RPMI8226 (cell line): ENCODE data around the gene TJP1.
"Not testable (repeated sequence)": the region's sequence is repeated elsewhere in the genome, so short reads cannot be mapped to it uniquely, and the experiment has no call there.

ENCODE experiments used
- DNase-seq: peaks from one replicate; pipeline ENCODE4 v3.0.0-alpha.2; 2015

TJP1 gene

DNA sequence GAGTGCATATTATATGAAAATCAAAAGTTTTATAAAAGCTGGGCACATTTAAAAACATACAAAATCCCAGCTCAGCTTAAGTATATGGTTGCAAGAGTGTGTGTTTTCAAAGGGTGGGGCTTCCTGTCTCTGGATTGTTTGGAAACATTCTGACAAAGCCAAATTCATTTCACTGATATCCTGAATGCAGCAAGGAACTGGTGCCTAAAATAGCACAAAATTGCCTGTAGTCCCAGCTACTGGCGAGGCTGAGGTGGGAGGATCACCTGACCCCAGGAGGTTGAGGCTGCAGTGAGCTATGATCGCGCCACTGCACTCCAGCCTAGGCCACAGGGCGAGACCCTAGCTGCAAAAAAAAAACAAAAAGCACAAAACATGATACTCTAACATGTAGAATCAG lies 13.0 kb upstream of the TJP1 start:
- no peak for DNase-seq

DNA sequence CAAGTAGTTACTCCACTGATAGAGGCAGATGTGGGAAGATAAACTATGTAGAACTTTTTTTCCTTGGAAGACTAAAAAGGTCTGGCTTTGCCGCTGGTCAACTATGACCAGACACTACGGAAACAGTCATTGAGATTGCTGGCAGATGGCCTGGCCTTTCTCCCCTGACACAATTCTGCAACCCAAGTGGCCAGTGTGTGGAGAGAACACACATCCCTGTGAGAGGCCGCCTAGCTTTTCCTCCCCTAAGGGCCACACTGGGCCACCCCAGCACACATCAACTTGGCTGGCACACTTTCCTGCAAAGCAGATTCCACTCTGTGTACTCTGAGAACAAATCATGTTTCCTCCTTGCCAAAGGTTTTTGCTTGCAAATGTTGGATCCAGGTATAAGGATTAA lies 10.4 kb upstream of the TJP1 start:
- DNase-seq = no peak

DNA sequence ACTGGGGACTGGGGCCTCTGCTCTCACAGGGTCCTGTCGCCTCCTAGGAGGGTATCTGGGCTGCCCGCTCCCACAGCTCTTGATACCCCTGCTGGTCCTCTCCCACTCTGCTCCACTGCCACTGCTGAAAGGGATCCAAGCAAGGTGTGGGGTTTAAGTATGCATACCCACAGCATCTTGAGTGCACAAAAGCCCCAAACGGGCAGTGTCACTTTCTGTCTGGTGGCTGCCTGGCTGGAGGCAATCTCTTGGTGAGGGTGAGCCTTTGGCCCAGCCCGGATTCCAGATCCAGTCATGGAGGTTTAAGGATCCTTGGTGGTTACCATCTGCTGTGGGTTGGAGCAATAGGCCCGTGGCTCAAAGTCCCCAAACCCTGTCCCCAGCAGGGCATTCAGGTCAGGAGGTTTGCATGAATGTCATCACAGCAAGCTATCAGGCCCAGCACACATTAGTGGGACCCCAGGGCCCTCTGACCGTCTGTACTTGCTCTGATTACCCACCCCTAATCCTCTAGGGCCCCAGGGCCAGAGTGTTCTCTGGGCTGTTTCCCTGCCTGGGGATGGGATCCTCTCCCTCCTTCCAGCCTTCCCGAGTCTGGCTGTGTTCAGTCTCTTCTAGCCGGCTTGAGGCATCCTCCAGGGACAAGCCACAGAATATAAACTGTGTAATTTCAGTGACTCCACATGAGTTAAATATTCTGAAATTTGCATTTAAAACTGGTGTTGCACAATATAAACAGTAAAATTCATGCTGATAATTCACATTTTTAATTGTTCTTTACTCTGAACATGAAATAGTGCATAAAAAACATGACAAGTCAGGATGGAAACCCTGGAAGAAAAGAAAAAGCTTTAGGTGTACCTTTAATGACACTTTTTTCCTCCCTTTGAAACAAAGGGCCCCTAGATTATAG lies 4.9 kb upstream of the TJP1 start:
- DNase-seq = no peak

DNA sequence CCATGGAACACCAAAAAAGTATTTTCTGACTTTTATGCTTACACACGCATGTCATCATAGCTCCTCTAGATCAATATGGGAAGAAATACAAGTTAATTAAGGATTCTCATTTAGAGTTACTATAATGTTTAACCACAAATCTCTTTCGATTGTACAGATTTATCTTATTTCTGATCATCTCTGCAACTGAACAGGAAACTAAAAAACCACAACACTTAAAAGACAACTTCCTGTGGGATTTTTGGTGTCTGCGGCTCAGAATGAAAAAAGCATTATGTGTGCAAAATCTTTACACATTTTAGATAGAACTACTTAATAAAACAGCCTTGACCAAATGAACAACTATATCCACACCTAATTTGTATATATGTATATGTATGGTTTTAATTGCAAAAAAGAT lies 3.0 kb upstream of the TJP1 start:
- DNase-seq = peak; percentile 51

DNA sequence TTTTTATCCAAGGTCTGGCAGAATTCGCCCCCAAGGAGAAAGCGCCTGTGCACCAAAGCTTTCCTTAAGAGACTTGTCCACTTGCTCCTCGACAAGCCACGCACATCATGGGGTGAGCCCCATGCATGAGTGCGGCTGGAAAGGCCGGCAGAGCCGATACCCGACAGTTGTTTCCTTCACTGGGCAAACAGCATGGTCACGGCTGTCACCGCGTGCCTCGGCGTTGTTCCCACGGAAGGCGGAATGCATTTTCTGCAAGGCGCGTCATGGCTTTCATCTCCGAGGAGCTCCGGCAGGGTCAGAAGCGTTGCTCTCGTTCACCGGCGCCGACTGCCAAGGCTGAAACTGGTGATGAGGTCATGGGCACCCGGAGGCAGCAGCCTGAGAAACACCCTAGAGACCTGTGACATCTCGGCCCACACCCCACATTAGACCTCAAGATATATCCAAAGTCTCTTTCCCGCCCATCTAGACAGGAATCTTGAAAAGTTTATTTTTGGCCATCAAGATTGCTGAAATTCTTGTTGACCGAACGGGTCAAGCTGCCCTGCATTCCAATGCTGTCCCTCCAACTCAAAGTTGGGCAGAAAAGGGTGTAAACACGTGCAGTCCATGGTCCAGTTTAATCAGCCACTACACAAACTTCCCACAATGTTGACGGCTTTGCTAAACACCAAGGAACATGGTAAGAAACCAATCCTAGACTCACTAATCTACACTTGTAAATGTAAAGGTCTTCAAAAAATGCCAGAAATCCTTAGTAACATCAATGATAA lies 604 bp upstream of the TJP1 start:
- peak; percentile 15 for DNase-seq

DNA sequence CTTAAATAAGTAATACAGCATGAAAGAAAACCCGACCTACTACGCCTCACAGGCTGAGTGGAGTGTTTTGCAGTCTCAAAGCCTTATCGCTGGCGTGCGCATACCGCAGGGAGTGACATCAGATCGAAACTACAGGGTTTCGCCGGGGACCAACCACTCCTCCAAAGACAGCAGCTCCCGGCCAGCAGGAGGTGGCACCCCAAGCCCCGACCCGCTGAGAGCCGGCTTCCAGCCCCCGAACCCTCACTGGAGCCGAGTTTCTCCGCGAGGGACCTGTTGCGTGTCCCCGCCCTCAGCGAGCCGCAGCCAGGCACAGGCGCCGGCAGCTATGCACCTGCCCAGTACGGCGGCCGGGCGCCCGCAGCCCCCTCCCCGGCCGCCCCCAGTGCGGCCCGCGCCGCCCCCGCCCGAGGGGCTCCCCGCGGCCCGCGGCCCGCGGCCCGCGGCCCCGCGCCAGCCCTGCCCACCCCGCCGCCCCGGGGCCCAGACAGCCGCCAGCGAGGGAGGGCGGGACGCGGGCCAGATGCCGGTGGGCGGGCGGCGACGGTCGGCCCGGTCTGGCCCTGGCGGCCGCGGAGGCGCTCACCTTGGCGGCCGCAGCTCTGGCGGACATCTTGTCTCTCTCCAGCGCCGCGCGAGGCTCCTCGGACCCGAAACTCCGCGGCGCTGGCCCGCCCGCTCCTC lies 710 bp downstream of the TJP1 start:
- DNase-seq = peak; percentile 48

DNA sequence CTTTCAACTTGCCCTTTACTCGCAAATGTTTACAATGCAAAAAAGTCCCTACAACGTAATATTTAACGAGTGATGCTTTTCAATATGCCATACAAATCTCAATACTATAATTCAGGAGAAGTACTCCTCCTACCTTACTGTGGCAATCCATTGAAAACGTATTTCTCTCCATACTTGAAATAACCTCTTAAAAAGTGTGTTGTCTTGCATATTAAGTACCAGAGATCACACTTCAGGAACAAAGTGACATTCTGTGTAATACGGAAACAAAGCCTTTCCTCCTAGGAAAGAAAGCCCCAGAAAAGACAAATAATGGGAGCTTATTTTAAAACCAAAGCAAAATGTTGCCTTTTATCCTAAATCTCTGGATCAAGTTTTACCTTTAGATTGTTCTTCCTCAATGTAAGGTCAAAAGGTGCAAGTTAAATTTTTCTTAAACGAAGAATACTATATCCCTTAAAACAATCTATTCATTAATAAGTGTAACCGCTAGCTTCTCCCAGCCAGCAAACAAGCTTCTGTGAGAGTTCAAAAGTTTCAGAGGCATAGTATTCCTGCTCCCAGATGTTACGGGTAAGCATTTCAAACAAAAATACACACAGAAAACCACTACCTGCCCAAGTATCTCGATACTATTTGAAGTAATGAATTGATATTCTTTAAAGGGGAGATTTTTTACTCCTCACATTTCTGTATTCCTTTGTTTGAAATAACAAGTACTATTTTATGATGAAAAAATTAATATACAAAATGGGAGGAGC lies 1.7 kb downstream of the TJP1 start:
- DNase-seq = no peak

DNA sequence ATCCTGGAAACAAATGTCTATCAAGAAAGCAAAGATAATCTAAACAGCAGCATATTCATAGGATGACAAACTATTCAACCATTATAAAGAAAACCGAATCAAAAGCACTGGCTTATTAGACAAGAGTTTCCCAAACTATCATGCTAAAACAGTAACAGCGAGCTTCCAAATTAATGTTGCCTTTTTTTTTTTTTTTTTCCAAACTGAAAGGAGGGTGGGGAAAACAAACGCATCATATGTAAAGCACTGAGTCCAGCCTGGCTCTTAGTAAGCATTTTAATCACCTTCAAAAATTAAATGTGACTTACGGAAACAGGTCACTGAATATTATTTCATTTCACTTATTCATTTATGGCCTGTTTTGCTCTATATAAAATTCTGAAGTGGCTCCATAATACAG lies 2.3 kb downstream of the TJP1 start:
- DNase-seq = no peak

DNA sequence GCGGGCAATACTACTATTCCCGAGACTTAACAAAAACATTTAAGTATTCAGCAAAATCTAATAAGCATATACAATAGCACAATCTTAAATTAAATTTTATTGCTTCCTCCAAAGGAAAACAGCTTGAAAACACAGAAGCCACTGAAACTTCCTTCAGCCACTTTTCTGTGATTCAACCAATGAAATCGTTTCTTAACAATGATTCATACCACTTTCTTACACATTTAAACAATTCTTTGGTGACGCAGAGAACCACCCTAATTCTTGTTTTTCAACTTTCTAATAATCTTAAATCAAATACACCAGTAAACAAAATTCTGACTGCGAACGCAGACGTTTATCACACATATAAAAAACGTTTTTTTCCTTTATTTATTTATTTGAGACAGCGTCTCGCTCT lies 4.1 kb downstream of the TJP1 start:
- no peak for DNase-seq

DNA sequence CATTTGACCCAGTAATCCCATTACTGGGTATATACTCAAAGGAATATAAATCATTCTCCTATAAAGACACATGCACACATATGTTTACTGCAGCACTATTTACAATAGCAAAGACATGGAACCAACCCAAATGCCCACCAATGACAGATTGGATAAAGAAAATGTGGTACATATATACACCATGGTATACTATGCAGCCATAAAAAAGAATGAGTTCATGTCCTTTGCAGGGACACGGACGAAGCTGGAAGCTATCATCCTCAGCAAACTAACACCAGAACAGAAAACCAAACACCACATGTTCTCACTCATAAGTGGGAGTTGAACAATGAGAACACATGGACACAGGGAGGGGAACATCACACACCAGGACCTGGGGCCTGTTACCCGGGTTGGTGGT lies 4.8 kb downstream of the TJP1 start:
- not testable (repeated sequence) for DNase-seq

DNA sequence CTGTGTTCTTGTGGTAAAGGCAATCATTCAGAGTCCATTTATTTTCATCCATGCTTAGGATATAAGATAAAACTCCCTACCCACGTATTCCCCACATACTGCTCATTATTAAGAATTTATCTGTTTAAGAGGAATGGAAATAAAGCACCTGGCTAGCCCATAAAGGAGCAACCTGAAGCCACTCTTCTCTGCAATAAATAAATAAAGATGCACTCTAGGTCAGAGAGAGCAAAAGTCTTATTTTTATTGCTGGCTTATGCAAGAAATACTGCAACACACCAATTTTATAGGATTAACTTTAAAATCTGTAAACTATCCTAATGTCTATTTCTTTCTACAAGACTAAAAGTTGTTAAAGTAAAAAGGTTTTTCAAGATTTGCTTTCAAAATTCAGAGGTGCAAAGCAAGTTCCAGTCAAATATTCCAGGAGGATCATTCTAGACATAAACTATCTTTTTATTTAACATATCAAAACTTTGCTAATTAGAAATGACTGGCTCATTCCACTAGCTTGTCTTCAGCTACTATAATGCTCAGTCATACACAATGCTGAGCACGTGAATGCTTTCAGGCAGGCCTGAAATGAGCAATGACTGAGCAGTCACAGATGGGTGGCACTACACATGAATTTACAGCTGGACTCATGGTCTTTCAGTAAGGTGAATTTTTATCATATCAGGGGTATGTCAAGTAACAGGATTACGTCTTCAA lies 7.1 kb downstream of the TJP1 start:
- DNase-seq = no peak

DNA sequence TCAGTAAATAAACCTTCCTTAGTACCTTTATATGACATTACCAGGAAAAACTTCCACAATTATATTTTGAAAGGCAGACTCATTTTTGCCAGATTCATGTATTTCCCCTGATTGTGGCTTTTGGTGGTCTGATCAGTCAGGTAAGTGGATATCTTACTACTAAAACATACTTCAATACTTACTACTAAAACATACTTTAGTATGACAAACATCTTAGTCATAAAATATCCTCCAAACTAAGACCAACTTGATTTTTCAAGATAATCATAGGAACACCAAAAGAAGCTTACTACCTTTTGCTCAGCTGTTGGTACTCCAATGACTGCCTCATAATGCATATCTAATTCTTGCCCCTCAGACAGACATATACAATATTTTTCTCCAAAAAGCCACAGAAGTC lies 9.3 kb downstream of the TJP1 start:
- no peak for DNase-seq

DNA sequence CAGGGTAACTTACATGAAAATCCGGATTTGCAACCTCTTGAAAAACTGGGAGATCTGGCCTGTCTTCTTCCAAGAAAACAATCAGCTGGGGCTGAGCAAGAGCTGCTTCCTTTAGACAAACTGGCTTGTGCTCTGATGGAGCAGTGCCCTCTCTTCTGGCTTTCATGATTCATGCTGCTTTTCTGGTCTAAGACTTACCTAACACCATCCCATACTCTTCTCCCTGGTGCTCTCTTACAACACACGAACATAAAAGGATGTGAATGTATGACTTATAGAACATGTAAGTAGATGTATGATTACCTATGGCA lies 9.9 kb downstream of the TJP1 start:
- DNase-seq = no peak

DNA sequence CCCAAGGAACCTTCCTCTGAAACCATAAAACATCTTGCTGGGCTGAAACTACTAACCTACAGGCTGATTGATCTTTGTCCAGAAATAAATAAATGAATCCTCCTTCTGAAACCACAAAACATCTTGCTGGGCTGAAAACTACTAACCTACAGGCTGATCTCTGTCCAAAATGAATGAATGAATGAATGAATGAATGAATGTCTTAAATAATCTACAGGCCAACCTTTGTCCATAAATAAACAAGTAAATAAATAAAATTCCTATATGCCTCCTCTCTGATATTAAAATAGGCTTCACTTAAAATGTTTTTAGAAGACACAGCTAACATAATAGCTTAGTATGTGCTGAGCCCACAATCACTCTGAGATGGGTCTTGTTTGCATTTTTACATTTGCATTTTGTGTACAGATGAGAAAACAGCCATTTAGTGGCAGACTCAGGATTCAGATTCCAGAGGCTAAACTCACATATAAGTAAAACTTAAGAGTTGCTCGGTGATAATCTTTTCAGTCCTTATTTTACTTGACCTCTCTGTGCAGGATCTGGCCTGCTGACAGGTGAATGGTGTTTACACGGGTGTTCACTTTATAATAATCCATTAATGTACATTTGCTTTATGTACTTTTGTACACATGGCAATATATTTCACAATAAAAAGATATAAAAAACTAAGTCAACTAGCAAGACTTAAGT lies 10.4 kb downstream of the TJP1 start:
- DNase-seq = no peak

DNA sequence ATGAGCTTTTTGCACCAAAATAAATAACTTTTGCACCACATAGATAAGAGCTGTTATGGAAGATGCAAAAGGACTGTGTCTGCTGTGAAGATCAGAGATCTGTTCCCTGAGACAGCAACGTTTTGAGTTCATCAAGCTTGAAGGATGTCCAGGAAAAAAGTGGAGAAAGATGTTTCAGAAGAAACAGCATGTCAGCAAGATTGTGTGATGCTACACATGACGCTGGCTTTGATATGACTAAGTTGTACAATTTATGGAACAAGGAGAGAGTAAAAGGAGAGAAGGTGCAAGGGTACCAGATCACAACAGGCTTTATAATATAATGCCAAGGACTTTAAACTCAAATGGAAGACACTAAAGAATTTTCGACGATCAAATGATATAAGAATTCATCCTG lies 16.6 kb downstream of the TJP1 start:
- DNase-seq = no peak

DNA sequence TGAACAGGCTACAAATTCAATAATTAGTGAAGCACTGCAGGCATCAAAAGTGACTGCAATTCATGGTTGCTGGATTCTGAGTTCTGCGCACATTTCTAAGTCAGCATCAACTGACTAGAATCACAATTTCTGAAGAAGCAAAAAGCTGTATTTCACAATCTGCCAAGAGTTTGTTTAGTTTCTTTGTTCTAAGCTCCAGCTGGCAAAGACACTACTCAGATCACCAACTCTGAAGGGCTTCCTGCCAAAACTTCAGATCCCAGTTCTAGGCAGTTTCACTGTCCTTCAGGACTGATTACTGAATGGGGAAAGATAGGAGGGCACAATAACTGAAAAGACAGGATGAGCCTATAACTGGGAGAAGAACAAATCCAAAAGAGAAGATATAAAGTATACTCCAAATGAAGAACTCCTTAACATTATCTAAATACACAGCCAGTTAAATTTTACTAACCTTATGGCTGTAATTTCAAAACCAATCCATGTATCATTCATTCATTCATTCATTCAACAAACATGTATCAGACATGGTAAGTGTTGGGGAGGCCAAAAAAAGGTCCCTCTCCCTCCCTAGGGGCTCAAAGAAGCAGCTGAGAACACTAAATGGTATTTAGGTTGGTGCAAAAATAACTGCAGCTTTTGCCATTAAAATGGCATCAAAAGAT lies 17.1 kb downstream of the TJP1 start:
- DNase-seq = no peak

DNA sequence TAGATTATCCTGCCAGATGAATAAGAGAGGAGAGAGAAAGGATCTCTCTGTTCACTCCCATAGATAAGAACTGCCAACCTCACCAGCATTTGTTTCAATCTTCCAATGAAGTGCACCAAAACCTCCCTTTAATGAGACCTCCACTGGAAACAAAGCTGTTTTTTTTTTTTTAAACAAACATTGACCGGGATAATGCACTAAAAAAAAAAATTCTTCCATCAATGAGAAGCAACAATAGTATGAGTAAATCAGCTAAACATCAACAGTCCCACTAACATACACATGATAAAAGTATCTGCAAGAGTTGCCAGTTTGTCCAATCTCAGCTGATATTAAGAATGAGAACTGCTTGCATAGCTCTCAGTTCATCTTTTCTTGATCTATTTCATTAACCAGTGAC lies 19.9 kb downstream of the TJP1 start:
- no peak for DNase-seq

DNA sequence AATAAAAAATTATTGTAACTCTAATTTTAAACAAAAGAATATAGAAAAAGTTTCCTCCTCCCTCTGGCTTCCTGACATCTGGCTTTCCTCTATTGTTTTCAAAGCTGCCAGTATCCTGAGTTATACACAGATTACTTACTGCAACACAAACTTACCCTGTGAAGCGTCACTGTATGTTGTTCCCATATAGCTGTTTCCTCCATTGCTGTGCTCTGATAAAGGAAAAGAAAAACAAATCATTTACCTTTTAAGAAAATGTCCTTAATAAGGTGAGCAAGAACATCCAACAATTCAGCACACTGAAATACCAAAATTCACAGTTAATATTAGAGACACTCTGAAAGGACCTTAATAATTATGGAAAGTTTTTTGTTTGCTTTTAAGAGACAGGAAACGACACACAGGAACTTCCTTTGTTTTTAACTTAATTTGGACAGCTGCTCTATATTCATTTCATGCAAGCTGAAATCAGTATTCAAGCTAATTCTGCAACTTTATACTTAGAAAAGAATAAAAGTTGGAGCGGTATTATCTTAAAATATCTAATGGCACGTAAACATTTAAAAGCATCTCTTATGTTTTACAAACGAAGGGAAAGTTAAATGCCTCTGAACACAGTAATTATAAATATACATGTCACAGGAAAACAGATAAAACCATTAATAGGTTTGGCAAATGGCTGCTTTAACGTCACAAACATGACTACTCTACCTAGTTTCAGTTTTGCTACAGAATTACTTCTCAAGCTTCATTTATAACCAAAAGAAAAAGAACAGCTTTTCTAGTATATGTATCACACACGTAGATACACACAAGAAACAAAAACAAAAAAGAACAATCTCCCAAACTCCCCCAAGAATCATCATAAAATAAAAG lies 21.5 kb downstream of the TJP1 start:
- no peak for DNase-seq

DNA sequence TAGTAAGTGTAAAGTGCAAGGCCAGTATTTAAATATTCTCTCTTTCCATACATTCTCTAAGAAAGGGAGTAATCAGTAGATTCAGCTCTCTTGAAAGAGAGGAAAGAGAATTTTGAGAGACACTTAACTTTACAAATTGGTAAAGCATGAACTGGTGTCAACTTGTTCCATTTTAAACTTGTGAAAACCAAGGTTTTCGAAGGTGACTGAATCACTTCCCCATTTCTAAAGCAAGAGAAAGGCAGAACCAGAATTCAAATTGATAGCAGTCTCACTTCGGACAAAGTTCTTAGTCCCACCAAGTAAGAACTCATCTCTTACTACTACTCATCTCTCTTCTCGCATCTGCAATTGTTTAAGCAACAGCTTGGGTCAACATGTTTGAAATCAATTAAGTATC lies 22.4 kb downstream of the TJP1 start:
- no peak for DNase-seq

DNA sequence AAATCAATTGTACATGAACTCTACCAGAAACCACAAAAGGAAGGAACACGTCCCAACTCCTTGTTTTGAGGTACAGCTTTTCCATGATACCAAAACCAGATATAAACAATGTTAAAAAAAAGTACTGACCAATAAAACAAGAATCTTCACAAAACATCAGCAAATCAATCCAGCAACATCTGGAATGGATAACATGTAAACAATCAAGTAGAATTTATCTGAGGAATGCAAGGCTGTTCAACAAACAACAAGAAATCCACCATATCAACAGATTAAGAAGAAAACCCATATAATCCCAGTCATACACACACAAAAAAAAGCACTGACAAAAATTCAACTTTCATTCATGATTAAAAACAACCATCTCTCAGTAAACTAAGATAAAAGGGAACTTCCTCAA lies 26.7 kb downstream of the TJP1 start:
- DNase-seq = no peak
